HEK293 (cell line): ENCODE data around the gene LRRC8D.

Experiments used
- CTCF ChIA-PET: fragments of 350-600 bp; formaldehyde crosslinking; extraction: SDS; loops from one replicate; lab custom pipeline; 2021; ENCODE audit warnings: antibody characterized with exemption; lab: Yijun Ruan, JAX
- POLR2A ChIA-PET: fragments of 300-600 bp; formaldehyde crosslinking; extraction: SDS; loops from one replicate; lab custom pipeline; 2020; ENCODE audit warnings: antibody characterized with exemption, inconsistent platforms; lab: Yijun Ruan, JAX
- H3K27ac ChIP-seq: fragments of 200-500 bp; sonication (Bioruptor generic); 2 replicates; pipeline ENCODE4 v1.5.1; 2014; ENCODE audit warnings: low read depth, low read length, control low read depth, inconsistent platforms; ENCODE audit errors: extremely low read depth
- H3K36me3 ChIP-seq, 2 experiments: fragments of 200-500 bp in 1 of 2; sonication (Bioruptor generic) in 1 of 2; 1 replicate in 1 of 2; 2 replicates in 1 of 2; pipeline ENCODE4 v1.5.1; 2014 to 2017; ENCODE audit warnings: inconsistent platforms in 2 of 2, low read length in 2 of 2; ENCODE audit not compliant: control insufficient read depth in 2 of 2, insufficient read depth in 1 of 2
- H3K4me1 ChIP-seq: fragments of 200-500 bp; sonication (Bioruptor generic); 2 replicates; pipeline ENCODE4 v1.5.1; 2014; ENCODE audit warnings: mild to moderate bottlenecking, low read length, inconsistent platforms; ENCODE audit not compliant: control insufficient read depth, insufficient read depth
- H3K4me3 ChIP-seq: 2 replicates; pipeline ENCODE4 v1.5.1; 2011; ENCODE audit warnings: low read depth, mild to moderate bottlenecking, control low read depth, low read length, moderate library complexity
- H3K9me3 ChIP-seq: fragments of 200-500 bp; sonication (Bioruptor generic); 2 replicates; pipeline ENCODE4 v1.5.1; 2014; ENCODE audit warnings: low read depth, low read length, inconsistent platforms; ENCODE audit not compliant: control insufficient read depth, insufficient read depth
- ELK4 ChIP-seq: IDR thresholded peaks from 2 replicates; pipeline ENCODE4 v1.6.1; 2011; ENCODE audit warnings: mild to moderate bottlenecking, low read depth, low read length, borderline replicate concordance
- ZFP37 ChIP-seq: fragments of 450-650 bp; formaldehyde crosslinking; IDR thresholded peaks from 2 replicates; pipeline ENCODE4 v1.5.1; 2016; ENCODE audit warnings: missing biosample characterization, missing genetic modification characterization
- ZNF302 ChIP-seq: fragments of 450-650 bp; formaldehyde crosslinking; IDR thresholded peaks from 2 replicates; pipeline ENCODE4 v1.5.1; 2016; ENCODE audit warnings: missing biosample characterization, missing genetic modification characterization, low read depth
- ZNF354C ChIP-seq: fragments of 450-650 bp; formaldehyde crosslinking; IDR thresholded peaks from 2 replicates; pipeline ENCODE4 v1.5.1; 2016; ENCODE audit warnings: missing biosample characterization, missing genetic modification characterization, low read depth, borderline replicate concordance
- ZNF362 ChIP-seq: fragments of 450-650 bp; formaldehyde crosslinking; IDR thresholded peaks from 2 replicates; pipeline ENCODE4 v1.5.1; 2016; ENCODE audit warnings: missing biosample characterization, missing genetic modification characterization
- ZNF366 ChIP-seq: fragments of 450-650 bp; formaldehyde crosslinking; conservative IDR thresholded peaks from 2 replicates; pipeline ENCODE4 v1.5.1; 2016; ENCODE audit warnings: missing biosample characterization, missing genetic modification characterization
- ZNF391 ChIP-seq: fragments of 450-650 bp; formaldehyde crosslinking; IDR thresholded peaks from 2 replicates; pipeline ENCODE4 v1.5.1; 2016; ENCODE audit warnings: low read depth, missing biosample characterization, missing genetic modification characterization, borderline replicate concordance
- ZNF426 ChIP-seq: fragments of 450-650 bp; formaldehyde crosslinking; IDR thresholded peaks from 2 replicates; pipeline ENCODE4 v1.5.1; 2017; ENCODE audit warnings: missing biosample characterization, missing genetic modification characterization, mild to moderate bottlenecking, inconsistent platforms, moderate library complexity
- ZNF488 ChIP-seq: fragments of 450-650 bp; formaldehyde crosslinking; IDR thresholded peaks from 2 replicates; pipeline ENCODE4 v1.5.1; 2016; ENCODE audit warnings: missing biosample characterization, missing genetic modification characterization
- ZNF626 ChIP-seq: fragments of 450-650 bp; sonication (Bioruptor Pico); formaldehyde crosslinking; IDR thresholded peaks from 2 replicates; pipeline ENCODE4 v1.5.1; 2018; ENCODE audit warnings: missing biosample characterization, missing genetic modification characterization, inconsistent platforms
- ZNF707 ChIP-seq: fragments of 450-650 bp; formaldehyde crosslinking; IDR thresholded peaks from 2 replicates; pipeline ENCODE4 v1.5.1; 2016; ENCODE audit warnings: missing biosample characterization, missing genetic modification characterization
- ZSCAN16 ChIP-seq: fragments of 450-650 bp; formaldehyde crosslinking; IDR thresholded peaks from 2 replicates; pipeline ENCODE4 v1.5.1; 2016; ENCODE audit warnings: missing biosample characterization, missing genetic modification characterization
- ZSCAN23 ChIP-seq: fragments of 450-650 bp; formaldehyde crosslinking; IDR thresholded peaks from 2 replicates; pipeline ENCODE4 v1.5.1; 2016; ENCODE audit warnings: missing biosample characterization, missing genetic modification characterization

LRRC8D gene

GRCh38 chr1:89949991-89950624 lies 129.3 kb downstream of the LRRC8D start:
- no peak overlapping the region for H3K27ac ChIP-seq

GRCh38 chr1:89950703-89951102 lies 129.9 kb downstream of the LRRC8D start:
- no peaks in the 10 kb centered on the region for H3K36me3 ChIP-seq
- ChIA-PET CTCF (interaction anchor here (0.6 to 1.6 kb wide), 2 partner anchors 107 to 117 kb away, joined by 3 to 5 read pairs; no protein-coding TSS in a partner anchor), POLR2A (interaction anchor here (0.7 kb wide), 3 partner anchors 16 to 858 kb away, joined by 3 to 4 read pairs (median 3); no protein-coding TSS in a partner anchor)
- no peak overlapping the region for H3K27ac ChIP-seq
- no peaks in the 10 kb centered on the region for H3K4me1 ChIP-seq
- H3K9me3 ChIP-seq, result no peaks in the 10 kb centered on the region
- H3K4me3 ChIP-seq, result no peak overlapping the region
- TF ChIP-seq ZNF362 (tag by site-specific recombination) (peak; percentile 87; the same call in 1 of the 2 replicates), ZNF354C (tag by site-specific recombination) (no peak)
- TF ChIP-seq, all 188 proteins: peak for 1

More at GRCh38 chr1:89949991-89950624, 129.3 kb downstream of the LRRC8D start:
- H3K9me3 ChIP-seq, result no peaks in the 10 kb centered on the region
- no peak overlapping the region for H3K4me3 ChIP-seq
- no peak for TF ChIP-seq ZNF707 (tag by site-specific recombination)
- no peak for TF ChIP-seq ZNF426
- no peak for TF ChIP-seq ELK4
- no peak for TF ChIP-seq ZNF488 (tag by site-specific recombination)
- no peak for TF ChIP-seq ZFP37 (tag by site-specific recombination)
- TF ChIP-seq ZNF302, result no peak
- no peak for TF ChIP-seq ZNF391
- no peak for TF ChIP-seq ZSCAN23 (tag by site-specific recombination)
- TF ChIP-seq ZNF626, result no peak
- TF ChIP-seq, all 188 proteins: peak for 0
- H3K36me3 ChIP-seq, result no peaks in the 10 kb centered on the region
- ChIA-PET CTCF (interaction anchor here (0.6 to 1.6 kb wide), 2 partner anchors 106 to 116 kb away, joined by 3 to 5 read pairs; no protein-coding TSS in a partner anchor), POLR2A (interaction anchor here (0.7 kb wide), 3 partner anchors 17 to 859 kb away, joined by 3 to 4 read pairs (median 3); no protein-coding TSS in a partner anchor)
- no peaks in the 10 kb centered on the region for H3K4me1 ChIP-seq

- CTCF ChIA-PET, result interaction anchor here (1.0 to 1.3 kb wide), 2 partner anchors 150 to 170 kb away, joined by 5 to 6 read pairs; no protein-coding TSS in a partner anchor
Measured at GRCh38 chr1:89951766-89952604, 131.2 kb downstream of the LRRC8D start.

More at GRCh38 chr1:89951766-89952604, 131.2 kb downstream of the LRRC8D start:
- TF ChIP-seq ZSCAN16 (tag by site-specific recombination), result no peak
- TF ChIP-seq ZNF366 (tag by site-specific recombination), result no peak
- POLR2A ChIA-PET, result no interaction called here
- no peak overlapping the region for H3K4me3 ChIP-seq
- no peaks in the 10 kb centered on the region for H3K36me3 ChIP-seq
- H3K27ac ChIP-seq, result no peak overlapping the region
- no peaks in the 10 kb centered on the region for H3K9me3 ChIP-seq
- H3K4me1 ChIP-seq, result no peaks in the 10 kb centered on the region
